ENCODE results near the gene MIPOL1. TPM values are rescaled to one million over a fixed set of nuclear protein-coding genes. Genes with fewer than 3 reads are reported as not detected.
A peak's percentile ranks its signal among the peaks of the same experiment; 100 is the strongest.

The MIPOL1 gene
- total and polyA plus RNA-seq, 2 of the 13 experiments (the other 11 are each of a cell fraction or from before 2014, with no cell fraction given), result 8.6 to 34.2 TPM

DNA sequence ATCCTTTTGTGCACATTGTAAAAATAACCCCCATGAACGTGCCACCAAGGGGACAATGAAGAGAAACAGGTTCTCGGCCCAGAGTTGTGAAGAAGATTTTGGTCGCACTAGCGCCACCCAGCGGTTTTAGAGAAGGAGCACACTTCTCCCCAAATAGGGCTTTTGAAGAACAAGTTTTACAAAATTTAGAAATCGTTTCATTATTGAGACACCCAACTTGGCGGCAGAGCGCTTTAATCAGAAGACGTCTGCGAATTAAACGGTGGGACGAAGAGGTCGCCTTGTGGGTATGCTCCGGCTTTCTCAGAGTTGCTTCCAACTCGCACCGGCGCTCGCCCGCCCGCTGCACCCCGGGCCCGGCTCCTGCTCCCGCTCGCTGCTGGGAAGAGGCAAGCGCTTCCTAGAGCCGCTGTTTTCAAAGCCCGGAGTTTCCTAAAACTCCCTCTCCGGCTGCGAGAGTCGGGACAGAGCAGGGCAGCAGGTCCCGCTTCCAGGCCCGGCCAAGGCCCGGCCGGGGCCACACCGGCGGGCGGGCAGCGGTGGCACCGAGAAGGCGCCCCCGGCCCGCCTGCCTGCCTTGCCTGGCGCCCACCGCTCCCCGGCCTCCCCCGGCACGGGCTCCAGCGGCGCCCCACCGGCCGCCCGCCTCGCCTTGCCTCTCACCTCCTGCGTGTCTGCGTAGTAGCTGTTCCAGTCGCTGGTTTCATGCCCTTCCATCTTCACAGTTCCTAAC, 396.7 kb downstream of the MIPOL1 start (continued):
- no peak; the same call in 1 of the 2 replicates for TF ChIP-seq ZNF180 (CRISPR knock-in tag; IDR thresholded peaks at IDR 0.05; ENCODE audit: borderline replicate concordance, low read depth)
- TF ChIP-seq, protein P1, sequence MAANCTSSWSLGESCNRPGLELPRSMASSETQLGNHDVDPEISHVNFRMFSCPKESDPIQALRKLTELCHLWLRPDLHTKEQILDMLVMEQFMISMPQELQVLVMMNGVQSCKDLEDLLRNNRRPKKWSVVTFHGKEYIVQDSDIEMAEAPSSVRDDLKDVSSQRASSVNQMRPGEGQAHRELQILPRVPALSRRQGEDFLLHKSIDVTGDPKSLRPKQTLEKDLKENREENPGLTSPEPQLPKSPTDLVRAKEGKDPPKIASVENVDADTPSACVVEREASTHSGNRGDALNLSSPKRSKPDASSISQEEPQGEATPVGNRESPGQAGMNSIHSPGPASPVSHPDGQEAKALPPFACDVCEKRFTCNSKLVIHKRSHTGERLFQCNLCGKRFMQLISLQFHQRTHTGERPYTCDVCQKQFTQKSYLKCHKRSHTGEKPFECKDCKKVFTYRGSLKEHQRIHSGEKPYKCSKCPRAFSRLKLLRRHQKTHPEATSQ (CRISPR knock-in tag; IDR thresholded peaks at IDR 0.05; ENCODE audit: borderline replicate concordance), result peak; percentile 83; the same call in 1 of the 2 replicates
- TF ChIP-seq NCOA1 (CRISPR knock-in tag; IDR thresholded peaks at IDR 0.05), result peak; percentile 47; the same call in 1 of the 2 replicates
- TF ChIP-seq, protein P2, sequence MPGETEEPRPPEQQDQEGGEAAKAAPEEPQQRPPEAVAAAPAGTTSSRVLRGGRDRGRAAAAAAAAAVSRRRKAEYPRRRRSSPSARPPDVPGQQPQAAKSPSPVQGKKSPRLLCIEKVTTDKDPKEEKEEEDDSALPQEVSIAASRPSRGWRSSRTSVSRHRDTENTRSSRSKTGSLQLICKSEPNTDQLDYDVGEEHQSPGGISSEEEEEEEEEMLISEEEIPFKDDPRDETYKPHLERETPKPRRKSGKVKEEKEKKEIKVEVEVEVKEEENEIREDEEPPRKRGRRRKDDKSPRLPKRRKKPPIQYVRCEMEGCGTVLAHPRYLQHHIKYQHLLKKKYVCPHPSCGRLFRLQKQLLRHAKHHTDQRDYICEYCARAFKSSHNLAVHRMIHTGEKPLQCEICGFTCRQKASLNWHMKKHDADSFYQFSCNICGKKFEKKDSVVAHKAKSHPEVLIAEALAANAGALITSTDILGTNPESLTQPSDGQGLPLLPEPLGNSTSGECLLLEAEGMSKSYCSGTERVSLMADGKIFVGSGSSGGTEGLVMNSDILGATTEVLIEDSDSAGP (CRISPR knock-in tag; IDR thresholded peaks at IDR 0.05; ENCODE audit: borderline replicate concordance), result peak; percentile 28; the same call in 1 of the 2 replicates
- TF ChIP-seq POLR2AphosphoS5 (IDR thresholded peaks at IDR 0.05; ENCODE audit: low read depth, low read length), result no peak; the same call in 1 of the 2 replicates
- TF ChIP-seq NR3C1 (CRISPR knock-in tag; IDR thresholded peaks at IDR 0.05), result no peak
- TF ChIP-seq PAF1 (CRISPR knock-in tag; IDR thresholded peaks at IDR 0.05), result 0 out of 2 replicates have a peak, but pooled peaks have one; percentile 27
- TF ChIP-seq ARID2 (CRISPR knock-in tag; IDR thresholded peaks at IDR 0.05; ENCODE audit: borderline replicate concordance), result peak; percentile 88; the same call in 1 of the 2 replicates
- TF ChIP-seq, protein P3, sequence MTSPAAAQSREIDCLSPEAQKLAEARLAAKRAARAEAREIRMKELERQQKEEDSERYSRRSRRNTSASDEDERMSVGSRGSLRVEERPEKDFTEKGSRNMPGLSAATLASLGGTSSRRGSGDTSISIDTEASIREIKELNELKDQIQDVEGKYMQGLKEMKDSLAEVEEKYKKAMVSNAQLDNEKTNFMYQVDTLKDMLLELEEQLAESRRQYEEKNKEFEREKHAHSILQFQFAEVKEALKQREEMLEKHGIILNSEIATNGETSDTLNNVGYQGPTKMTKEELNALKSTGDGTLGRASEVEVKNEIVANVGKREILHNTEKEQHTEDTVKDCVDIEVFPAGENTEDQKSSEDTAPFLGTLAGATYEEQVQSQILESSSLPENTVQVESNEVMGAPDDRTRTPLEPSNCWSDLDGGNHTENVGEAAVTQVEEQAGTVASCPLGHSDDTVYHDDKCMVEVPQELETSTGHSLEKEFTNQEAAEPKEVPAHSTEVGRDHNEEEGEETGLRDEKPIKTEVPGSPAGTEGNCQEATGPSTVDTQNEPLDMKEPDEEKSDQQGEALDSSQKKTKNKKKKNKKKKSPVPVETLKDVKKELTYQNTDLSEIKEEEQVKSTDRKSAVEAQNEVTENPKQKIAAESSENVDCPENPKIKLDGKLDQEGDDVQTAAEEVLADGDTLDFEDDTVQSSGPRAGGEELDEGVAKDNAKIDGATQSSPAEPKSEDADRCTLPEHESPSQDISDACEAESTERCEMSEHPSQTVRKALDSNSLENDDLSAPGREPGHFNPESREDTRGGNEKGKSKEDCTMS (CRISPR knock-in tag; conservative IDR thresholded peaks at IDR 0.05), result no peak; the same call in 1 of the 2 replicates
- TF ChIP-seq ZNF552 (CRISPR knock-in tag; IDR thresholded peaks at IDR 0.05; ENCODE audit: borderline replicate concordance), result no peak
- no peak for TF ChIP-seq SYNCRIP (IDR thresholded peaks at IDR 0.05; ENCODE audit: insufficient read depth, low read depth, low read length)
- TF ChIP-seq ZNF724P (CRISPR knock-in tag; IDR thresholded peaks at IDR 0.05; ENCODE audit: borderline replicate concordance), result 0 out of 2 replicates have a peak, but pooled peaks have one; percentile 78
- TF ChIP-seq CCDC6 (CRISPR knock-in tag; IDR thresholded peaks at IDR 0.05), result no peak
- TF ChIP-seq KLF15 (CRISPR knock-in tag; IDR thresholded peaks at IDR 0.05; ENCODE audit: borderline replicate concordance), result peak; percentile 90; the same call in 1 of the 2 replicates
- TF ChIP-seq, protein P4, sequence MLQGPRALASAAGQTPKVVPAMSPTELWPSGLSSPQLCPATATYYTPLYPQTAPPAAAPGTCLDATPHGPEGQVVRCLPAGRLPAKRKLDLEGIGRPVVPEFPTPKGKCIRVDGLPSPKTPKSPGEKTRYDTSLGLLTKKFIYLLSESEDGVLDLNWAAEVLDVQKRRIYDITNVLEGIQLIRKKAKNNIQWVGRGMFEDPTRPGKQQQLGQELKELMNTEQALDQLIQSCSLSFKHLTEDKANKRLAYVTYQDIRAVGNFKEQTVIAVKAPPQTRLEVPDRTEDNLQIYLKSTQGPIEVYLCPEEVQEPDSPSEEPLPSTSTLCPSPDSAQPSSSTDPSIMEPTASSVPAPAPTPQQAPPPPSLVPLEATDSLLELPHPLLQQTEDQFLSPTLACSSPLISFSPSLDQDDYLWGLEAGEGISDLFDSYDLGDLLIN (CRISPR knock-in tag; IDR thresholded peaks at IDR 0.05; ENCODE audit: borderline replicate concordance), result no peak
- TF ChIP-seq, protein P5, sequence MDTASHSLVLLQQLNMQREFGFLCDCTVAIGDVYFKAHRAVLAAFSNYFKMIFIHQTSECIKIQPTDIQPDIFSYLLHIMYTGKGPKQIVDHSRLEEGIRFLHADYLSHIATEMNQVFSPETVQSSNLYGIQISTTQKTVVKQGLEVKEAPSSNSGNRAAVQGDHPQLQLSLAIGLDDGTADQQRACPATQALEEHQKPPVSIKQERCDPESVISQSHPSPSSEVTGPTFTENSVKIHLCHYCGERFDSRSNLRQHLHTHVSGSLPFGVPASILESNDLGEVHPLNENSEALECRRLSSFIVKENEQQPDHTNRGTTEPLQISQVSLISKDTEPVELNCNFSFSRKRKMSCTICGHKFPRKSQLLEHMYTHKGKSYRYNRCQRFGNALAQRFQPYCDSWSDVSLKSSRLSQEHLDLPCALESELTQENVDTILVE (CRISPR knock-in tag; IDR thresholded peaks at IDR 0.05), result peak; percentile 86
- TF ChIP-seq POLR2A (IDR thresholded peaks at IDR 0.05; ENCODE audit: insufficient read depth in 1 of 2, low read depth in 2 of 2, low read length in 2 of 2), result no peak
- TF ChIP-seq, protein P6, sequence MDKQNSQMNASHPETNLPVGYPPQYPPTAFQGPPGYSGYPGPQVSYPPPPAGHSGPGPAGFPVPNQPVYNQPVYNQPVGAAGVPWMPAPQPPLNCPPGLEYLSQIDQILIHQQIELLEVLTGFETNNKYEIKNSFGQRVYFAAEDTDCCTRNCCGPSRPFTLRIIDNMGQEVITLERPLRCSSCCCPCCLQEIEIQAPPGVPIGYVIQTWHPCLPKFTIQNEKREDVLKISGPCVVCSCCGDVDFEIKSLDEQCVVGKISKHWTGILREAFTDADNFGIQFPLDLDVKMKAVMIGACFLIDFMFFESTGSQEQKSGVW (CRISPR knock-in tag; IDR thresholded peaks at IDR 0.05; ENCODE audit: borderline replicate concordance), result no peak; the same call in 1 of the 2 replicates
